GM18511 (cell line): ENCODE results near the gene USP17L13.
"Not testable (repeated sequence)": the region's sequence is repeated elsewhere in the genome, so short reads cannot be mapped to it uniquely, and the experiment has no call there.

Experiments used
- ATAC-seq: cut with Tn5 transposase; IDR thresholded peaks from one replicate; pipeline ENCODE4 v1.9.1; 2021; ENCODE audit warnings: mild to moderate bottlenecking, moderate library complexity; ENCODE audit not compliant: unreplicated experiment

Gene USP17L13, protein sequence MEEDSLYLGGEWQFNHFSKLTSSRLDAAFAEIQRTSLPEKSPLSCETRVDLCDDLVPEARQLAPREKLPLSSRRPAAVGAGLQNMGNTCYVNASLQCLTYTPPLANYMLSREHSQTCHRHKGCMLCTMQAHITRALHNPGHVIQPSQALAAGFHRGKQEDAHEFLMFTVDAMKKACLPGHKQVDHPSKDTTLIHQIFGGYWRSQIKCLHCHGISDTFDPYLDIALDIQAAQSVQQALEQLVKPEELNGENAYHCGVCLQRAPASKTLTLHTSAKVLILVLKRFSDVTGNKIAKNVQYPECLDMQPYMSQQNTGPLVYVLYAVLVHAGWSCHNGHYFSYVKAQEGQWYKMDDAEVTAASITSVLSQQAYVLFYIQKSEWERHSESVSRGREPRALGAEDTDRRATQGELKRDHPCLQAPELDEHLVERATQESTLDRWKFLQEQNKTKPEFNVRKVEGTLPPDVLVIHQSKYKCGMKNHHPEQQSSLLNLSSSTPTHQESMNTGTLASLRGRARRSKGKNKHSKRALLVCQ

DNA sequence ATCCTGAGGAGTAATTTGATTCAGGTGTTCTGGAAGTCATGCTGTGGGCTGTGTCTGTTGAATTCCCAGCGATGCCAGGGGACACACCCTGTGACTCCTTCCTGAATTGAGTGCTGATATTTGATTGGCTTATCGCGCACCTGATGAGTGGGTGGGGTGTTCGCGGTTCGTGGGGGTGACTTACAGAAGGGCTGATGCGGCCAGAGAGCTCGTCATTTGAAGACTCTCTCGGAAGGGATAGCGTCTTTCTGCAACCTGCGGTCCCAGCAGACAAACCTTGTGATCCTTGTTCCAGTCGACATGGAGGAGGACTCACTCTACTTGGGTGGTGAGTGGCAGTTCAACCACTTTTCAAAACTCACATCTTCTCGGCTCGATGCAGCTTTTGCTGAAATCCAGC lies at the start of gene USP17L13:
Gene USP17L13, plus strand, starts transcription at position 301 of the 400 bp plus-strand sequence. Its CDS starts 0 bp downstream, at position 301.
- not testable (repeated sequence) for ATAC-seq

- not testable (repeated sequence) for ATAC-seq
Measured at GRCh38 chr4:9210357-9210756, 14.3 kb upstream of the USP17L13 start, which contains the start of gene USP17L10. Gene USP17L10, plus strand, starts transcription at chr4:9210657. Its CDS starts 0 bp downstream, at chr4:9210657.

GRCh38 chr4:9214701-9215100 lies 10.0 kb upstream of the USP17L13 start:
- ATAC-seq, result not testable (repeated sequence)

- not testable (repeated sequence) for ATAC-seq
Measured at GRCh38 chr4:9215105-9215504, 9.6 kb upstream of the USP17L13 start, which contains the start of gene USP17L11. Gene USP17L11, plus strand, starts transcription at chr4:9215405. Its CDS starts 0 bp downstream, at chr4:9215405.

DNA sequence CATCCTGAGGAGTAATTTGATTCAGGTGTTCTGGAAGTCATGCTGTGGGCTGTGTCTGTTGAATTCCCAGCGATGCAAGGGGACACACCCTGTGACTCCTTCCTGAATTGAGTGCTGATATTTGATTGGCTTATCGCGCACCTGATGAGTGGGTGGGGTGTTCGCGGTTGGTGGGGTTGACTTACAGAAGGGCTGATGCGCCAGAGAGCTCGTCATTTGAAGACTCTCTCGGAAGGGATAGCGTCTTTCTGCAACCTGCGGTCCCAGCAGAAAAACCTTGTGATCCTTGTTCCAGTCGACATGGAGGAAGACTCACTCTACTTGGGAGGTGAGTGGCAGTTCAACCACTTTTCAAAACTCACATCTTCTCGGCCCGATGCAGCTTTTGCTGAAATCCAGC lies 4.8 kb upstream of the USP17L13 start, which contains the start of gene USP17L12:
Gene USP17L12, plus strand, starts transcription at position 301 of the 400 bp plus-strand sequence. Its CDS starts 0 bp downstream, at position 301.
- ATAC-seq, result not testable (repeated sequence)

DNA sequence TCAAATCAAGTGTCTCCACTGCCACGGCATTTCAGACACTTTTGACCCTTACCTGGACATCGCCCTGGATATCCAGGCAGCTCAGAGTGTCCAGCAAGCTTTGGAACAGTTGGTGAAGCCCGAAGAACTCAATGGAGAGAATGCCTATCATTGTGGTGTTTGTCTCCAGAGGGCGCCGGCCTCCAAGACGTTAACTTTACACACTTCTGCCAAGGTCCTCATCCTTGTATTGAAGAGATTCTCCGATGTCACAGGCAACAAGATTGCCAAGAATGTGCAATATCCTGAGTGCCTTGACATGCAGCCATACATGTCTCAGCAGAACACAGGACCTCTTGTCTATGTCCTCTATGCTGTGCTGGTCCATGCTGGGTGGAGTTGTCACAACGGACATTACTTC lies 5.6 kb downstream of the USP17L13 start:
- ATAC-seq, result not testable (repeated sequence)

DNA sequence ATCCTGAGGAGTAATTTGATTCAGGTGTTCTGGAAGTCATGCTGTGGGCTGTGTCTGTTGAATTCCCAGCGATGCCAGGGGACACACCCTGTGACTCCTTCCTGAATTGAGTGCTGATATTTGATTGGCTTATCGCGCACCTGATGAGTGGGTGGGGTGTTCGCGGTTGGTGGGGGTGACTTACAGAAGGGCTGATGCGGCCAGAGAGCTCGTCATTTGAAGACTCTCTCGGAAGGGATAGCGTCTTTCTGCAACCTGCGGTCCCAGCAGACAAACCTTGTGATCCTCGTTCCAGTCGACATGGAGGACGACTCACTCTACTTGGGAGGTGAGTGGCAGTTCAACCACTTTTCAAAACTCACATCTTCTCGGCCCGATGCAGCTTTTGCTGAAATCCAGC lies 9.4 kb downstream of the USP17L13 start, which contains the start of gene USP17L15:
Gene USP17L15, plus strand, starts transcription at position 301 of the 400 bp plus-strand sequence. Its CDS starts 0 bp downstream, at position 301.
- ATAC-seq, result not testable (repeated sequence)

DNA sequence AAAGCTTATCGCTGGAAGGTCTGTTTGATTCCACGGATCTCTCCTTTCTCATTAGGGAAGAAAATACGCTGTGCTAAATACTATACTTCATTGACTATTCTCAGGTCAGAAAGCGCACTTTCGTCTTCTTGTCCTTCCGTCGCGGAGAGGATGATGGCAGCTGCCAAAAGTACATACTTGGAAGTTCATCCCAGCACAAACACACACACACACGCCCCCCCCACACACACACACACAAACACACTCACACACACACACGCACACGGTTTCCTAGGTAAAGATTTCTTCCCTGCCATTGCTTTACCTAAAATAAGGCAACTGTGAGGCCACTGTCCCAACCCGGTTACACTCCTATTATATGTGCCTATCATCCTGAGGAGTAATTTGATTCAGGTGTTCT lies 13.8 kb downstream of the USP17L13 start:
- not testable (repeated sequence) for ATAC-seq

- not testable (repeated sequence) for ATAC-seq
Measured at GRCh38 chr4:9243579-9243978, 18.9 kb downstream of the USP17L13 start, which contains the start of gene USP17L17. Gene USP17L17, plus strand, starts transcription at chr4:9243879. Its CDS starts 0 bp downstream, at chr4:9243879.

GRCh38 chr4:9247953-9248680 lies 23.4 kb downstream of the USP17L13 start, which contains the start of gene USP17L18:
Gene USP17L18, plus strand, starts transcription at chr4:9248630. Its CDS starts 0 bp downstream, at chr4:9248630.
- not testable (repeated sequence) for ATAC-seq

DNA sequence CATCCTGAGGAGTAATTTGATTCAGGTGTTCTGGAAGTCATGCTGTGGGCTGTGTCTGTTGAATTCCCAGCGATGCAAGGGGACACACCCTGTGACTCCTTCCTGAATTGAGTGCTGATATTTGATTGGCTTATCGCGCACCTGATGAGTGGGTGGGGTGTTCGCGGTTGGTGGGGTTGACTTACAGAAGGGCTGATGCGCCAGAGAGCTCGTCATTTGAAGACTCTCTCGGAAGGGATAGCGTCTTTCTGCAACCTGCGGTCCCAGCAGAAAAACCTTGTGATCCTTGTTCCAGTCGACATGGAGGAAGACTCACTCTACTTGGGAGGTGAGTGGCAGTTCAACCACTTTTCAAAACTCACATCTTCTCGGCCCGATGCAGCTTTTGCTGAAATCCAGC lies 28.4 kb downstream of the USP17L13 start, which contains the start of gene USP17L19:
Gene USP17L19, plus strand, starts transcription at position 301 of the 400 bp plus-strand sequence. Its CDS starts 0 bp downstream, at position 301.
- not testable (repeated sequence) for ATAC-seq

- ATAC-seq, result not testable (repeated sequence)
Measured at GRCh38 chr4:9257824-9258223, 33.1 kb downstream of the USP17L13 start, which contains the start of gene USP17L20. Gene USP17L20, plus strand, starts transcription at chr4:9258124. Its CDS starts 0 bp downstream, at chr4:9258124.

- ATAC-seq, result not testable (repeated sequence)
Measured at GRCh38 chr4:9262572-9262971, 37.9 kb downstream of the USP17L13 start, which contains the start of gene USP17L21. Gene USP17L21, plus strand, starts transcription at chr4:9262872. Its CDS starts 0 bp downstream, at chr4:9262872.

- not testable (repeated sequence) for ATAC-seq
Measured at GRCh38 chr4:9267319-9267718, 42.6 kb downstream of the USP17L13 start, which contains the start of gene USP17L22. Gene USP17L22, plus strand, starts transcription at chr4:9267619. Its CDS starts 0 bp downstream, at chr4:9267619.

DNA sequence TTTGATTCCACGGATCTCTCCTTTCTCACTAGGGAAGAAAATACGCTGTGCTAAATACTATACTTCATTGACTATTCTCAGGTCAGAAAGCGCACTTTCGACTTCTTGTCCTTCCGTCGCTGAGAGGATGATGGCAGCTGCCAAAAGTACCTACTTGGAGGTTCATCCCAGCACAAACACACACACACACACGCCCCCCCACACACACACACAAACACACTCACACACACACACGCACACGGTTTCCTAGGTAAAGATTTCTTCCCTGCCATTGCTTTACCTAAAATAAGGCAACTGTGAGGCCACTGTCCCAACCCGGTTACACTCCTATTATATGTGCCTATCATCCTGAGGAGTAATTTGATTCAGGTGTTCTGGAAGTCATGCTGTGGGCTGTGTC lies 47.0 kb downstream of the USP17L13 start:
- ATAC-seq, result not testable (repeated sequence)
